Limb (tissue), 2 donors: ENCODE results near the gene AACS.
"Not testable (repeated sequence)": the region's sequence is repeated elsewhere in the genome, so short reads cannot be mapped to it uniquely, and the experiment has no call there.

ENCODE experiments used
- DNase-seq, 2 donors: peaks; one replicate each; pipeline ENCODE4 v3.0.0-alpha.2; 2016; ENCODE audit errors: extremely low spot score in 2 of 2

AACS gene, protein sequence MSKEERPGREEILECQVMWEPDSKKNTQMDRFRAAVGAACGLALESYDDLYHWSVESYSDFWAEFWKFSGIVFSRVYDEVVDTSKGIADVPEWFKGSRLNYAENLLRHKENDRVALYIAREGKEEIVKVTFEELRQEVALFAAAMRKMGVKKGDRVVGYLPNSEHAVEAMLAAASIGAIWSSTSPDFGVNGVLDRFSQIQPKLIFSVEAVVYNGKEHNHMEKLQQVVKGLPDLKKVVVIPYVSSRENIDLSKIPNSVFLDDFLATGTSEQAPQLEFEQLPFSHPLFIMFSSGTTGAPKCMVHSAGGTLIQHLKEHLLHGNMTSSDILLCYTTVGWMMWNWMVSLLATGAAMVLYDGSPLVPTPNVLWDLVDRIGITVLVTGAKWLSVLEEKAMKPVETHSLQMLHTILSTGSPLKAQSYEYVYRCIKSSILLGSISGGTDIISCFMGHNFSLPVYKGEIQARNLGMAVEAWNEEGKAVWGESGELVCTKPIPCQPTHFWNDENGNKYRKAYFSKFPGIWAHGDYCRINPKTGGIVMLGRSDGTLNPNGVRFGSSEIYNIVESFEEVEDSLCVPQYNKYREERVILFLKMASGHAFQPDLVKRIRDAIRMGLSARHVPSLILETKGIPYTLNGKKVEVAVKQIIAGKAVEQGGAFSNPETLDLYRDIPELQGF

DNA sequence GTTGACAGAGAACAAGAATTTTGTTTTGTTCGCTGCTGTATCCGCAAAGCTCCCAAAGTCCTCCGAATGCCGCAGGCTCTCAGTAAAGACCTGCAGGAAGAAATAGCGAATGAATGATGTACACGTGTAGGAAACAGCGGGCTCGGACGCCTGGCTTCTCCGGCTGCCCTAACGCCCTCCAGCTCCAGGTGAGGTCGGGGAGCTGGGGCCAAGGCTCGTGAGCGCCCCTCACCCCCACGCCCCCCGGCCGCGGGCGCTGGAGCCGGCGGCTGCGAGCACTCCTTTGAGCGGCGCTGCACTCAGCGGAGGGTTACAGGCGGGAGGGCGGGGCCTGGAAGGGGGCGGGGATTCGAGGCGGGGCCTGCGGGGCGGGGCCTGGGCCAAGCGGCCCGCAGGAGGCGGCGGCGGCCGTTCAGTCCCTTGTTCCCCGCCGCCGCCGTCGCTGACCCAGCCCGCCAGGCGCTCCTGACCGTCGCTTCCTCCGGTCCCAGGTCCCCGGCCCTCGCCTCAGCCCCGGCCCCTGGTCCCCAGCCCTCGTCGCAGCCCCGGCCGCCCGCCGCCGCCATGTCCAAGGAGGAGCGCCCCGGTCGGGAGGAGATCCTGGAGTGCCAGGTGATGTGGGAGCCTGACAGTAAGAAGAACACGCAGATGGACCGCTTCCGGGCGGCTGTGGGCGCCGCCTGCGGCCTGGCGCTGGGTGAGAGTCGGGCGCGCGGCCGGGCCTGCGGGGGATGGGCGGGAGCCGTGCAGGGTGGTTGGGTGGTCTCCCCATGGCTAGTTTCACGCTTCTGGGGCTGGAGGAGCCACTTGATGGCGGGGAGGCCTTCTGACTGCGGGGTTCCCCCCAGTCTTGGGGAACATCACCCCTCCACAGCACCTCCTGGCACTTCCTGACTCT, at the start of gene AACS:
TSS of gene AACS (plus strand) at position 415 of the 898 bp plus-strand sequence. CDS start at position 565, 150 bp downstream.
- peak; percentile 71 to 93 for DNase-seq

DNA sequence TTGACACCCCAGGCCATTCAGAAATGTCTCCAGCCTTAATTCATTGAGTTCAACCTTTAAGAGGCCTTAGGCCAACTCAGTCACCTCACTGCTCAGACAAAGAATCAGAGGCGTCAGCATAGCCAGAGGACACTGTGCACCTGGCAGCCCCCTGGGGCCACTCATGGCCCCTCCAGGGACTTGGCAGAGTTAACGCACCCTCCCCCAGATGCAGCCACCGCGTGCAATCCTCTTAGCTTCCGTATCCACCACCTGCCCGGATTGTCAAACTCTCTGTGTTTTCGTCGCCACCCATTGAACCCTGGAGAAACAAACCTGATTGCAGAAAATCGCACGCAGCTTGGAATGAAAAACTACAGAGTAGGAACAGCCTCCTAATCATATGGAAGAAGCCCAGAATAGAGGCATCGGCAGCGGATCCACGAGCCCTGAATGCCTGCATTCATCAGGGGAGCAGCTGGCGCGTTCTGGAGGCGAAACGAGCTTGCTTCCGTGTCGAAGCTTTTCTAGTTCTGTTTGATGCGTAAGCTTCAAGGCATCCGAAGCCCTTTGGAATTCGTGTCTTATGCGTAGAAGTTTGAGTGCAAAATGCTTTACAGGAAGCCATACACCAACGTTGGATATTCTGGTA, 49.4 kb upstream of the AACS start:
- no peak for DNase-seq

DNA sequence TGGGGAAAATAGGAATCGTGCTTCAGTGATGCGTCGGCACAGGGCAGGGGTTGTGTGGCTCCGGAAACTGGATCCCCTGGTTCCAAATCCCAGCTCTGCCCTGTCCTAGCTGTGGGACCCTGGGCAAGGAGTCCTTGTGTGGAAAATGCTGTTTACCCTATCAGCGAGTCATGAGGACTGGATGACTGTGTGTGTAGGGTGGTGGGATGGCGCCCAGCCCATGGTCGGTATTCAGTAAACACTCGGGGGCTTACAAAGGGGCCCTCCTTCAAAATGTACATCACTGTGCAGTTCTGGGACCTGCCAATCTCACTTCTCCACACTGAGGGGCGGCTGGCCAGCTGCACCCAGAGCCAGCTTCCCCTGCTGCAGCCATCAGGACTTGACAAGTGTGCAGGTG, 47.4 kb upstream of the AACS start:
- DNase-seq = no peak

DNA sequence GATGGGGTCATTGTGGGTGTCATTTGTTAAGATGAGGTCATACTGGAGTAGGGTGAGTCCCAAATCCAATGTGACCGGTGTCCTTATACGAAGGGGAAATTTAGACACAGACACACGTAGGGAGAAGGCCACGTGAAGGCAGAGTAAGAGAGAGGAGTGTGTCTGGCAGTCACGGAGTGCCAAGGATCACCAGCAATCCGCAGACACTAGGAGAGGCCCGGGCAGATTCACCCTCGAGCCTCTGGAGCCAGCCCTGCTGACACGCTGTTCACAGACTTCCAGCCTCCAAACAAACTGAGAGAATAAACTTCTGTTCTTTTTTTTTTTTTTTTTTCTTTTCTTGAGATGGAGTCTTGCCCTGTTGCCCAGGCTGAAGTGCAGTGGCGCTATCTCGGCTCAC, 46.9 kb upstream of the AACS start:
- DNase-seq = no peak

DNA sequence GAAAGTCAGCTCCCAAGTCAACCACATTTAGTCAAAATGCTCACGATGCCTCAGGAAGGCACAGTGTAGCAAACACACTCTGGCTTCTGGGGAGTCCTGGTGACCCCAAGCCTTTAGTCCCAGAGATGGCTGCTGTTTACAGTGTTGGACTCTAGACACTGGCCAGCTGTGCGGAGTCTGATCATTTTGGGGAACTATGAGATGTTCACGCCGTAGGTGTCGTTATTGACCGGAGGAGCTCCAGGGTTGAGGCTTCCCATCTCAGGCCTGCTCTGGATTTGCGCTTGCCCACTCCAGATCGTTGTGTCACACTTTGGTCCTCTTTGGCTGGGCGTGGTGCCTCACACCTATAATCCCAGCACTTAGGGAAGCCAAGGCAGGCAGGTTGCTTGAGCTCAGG, 44.1 kb upstream of the AACS start:
- DNase-seq = no peak

DNA sequence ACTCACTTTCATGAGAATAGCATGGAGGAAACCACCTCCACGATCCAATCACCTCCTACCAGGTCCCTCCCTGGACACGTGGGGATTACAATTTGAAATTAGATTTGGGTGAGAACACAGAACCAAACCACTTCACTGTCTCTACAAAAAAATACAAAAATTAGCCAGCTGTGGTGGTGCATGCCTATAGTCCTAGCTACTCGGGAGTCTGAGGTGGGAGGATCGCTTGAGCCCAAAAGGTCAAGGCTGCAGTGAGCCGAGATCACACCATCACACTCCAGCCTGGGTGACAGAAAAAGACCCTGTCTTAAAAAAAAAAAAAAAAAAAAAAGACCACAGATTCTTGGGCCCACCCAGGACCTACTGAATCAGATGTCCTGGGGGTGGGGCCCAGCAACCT, 43.5 kb upstream of the AACS start:
- DNase-seq = no peak

DNA sequence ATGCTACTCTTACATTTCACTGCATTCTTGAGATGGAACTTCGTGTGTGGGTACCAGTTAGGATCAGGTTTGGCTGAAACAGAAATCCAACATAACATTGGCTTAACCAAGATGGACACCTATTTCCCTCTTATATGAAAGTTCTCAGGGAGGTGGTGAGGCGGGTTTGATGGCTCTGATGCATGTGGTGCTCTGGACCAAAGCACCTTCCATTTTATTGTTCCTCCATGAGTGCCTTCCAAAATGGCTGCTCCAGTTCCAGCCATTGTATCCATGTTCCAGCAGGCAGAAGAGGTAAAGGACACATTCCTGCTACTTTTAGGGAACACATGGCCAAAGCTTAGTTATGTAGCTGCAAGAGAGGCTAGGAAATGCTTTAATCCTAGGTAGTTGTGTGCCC, 42.2 kb upstream of the AACS start:
- DNase-seq = no peak

DNA sequence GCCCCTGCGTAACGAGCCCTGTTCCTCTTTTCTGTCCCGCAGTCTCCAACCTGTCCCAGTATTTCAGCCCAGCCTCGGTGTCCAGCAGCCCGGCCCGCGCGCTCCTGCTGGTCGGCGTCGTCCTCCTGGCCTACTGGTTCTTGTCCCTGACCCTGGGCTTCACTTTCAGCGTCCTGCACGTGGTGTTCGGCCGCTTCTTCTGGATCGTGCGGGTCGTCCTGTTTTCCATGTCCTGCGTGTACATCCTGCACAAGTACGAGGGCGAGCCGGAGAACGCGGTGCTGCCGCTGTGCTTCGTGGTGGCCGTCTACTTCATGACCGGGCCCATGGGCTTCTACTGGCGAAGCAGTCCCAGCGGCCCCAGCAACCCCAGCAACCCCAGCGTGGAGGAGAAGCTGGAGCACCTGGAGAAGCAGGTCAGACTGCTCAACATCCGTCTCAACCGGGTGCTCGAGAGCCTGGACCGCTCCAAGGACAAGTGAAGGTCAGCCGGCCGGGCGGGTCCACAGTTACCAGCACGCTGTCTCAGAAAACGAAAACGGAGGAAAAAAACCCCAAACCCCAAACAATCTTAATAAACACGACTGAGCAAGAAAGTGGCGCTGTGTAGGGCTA, 40.2 kb upstream of the AACS start:
- DNase-seq = no peak

DNA sequence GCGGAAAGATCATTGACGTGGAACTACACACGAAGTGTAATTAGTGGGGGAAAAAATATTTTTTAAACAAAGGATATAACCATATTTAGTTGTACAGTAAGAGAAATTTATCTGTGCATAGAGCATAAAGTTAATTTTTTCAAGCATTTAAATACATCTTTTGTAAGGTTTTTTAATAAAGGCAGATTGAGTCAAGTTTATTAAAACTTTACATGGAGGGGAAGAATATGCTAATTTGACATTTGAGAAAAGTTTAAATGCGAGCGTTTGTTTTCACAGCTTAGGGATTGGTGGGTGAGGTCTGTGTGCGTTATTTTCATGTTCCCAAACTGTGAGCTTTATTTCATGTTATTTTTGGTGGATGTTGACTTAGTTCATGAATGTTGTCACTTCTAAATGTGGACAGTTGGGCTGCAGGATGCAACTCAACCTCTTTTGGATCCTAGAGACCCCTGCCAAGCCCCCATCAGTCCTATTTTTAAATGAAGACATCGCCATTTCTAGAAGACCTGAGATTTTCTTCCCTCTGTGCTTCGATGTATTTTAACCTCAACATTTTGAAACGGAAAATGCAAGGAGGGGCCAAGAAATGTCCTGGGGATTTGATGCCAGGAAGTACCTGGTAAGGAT, 39.5 kb upstream of the AACS start:
- no peak for DNase-seq

DNA sequence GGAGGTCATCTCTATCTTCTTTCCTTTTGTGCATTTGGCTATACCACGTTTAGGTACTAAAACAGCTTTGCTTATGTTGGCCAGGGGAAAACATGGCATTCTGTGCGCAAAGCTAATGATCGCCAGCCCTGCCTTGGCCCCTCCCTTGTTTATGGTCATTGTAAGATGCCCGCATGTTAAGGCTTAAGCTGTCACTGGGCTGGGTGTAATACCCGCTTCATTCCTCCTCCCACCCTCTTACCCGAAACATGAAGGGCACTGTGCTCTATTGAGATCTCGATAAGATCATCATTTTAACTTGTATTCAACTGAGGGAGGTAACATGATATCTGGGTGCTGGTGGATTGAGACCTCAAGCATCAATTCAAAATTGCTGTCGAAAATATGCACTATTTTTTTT, 37.1 kb upstream of the AACS start:
- DNase-seq = no peak

DNA sequence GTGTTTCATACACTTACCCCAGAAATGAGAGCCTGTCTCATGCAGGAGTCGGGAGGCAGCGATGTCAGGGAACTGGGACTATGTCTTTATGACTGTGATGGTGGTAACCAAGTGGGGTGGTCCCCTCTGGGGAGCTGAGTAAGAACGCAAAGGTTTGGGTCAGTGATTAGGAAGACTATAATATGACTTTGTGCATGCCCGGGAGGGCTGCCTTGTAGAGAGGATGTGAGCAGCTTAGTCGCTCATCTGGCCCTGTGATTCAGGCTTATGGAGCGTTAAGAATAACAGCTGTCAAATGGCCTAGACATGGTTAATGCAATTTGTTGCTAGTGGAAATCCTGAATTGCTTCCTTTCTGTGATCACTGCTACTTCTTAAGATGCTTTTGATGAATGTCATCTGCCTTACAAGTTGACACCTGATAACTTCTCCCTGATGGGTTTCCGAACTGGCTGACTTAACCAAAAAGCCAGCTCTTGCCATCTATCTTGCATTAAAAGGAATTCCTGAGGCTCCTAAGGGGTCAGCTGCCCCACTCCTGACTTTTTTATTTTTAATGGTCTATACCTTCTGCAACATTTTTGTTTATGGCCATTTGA, 35.4 kb upstream of the AACS start:
- no peak for DNase-seq

DNA sequence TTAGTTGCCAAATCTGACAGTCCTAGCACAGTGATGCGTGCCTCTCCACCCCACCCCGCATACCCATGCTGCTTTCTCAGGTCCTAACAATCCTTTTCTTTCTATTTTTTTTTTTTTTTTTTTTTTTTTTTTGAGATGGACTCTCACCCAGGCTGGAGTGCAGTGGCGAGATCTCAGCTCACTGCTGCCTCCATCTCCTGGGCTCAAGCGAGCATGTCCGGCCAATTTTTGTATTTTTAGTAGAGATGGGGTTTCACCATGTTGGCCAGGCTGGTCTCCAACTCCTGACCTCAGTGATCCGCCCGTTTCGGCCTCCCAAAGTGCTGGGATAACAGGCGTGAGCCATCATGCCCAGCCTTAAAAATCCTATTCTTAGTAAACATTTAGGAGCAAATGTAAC, 33.8 kb upstream of the AACS start:
- DNase-seq = not testable (repeated sequence)

DNA sequence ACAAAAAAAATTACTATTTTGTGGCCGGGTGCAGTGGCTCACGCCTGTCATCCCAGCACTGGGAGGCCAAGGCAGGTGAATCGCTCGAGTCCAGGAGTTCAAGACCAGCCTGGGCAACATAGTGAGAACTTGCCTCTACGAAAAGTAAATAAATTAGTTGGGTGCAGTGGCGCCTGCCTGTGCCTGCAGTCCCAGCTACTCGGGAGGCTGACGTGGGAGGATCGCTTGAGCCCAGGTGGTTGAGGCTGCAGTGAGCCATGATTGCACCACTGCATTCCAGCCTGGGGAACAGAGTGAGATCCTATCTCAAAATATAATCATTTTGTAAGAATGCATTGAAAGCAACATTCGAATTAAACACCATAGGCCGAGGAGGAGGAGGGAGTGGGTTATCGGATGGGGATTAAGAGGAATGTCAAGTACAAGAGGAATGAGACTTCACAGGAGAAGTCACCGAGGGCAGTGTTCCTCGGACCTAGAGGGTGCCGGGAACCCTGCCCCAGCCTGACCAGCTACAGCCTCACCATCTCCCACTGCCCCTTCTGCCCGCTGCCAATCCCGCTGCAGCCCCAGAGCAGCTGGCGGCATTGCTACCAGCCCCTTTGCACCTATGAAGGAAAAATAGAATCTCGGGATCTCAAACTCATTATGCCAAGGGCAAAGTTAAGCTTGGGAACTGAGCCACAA, 32.6 kb upstream of the AACS start:
- no peak for DNase-seq

DNA sequence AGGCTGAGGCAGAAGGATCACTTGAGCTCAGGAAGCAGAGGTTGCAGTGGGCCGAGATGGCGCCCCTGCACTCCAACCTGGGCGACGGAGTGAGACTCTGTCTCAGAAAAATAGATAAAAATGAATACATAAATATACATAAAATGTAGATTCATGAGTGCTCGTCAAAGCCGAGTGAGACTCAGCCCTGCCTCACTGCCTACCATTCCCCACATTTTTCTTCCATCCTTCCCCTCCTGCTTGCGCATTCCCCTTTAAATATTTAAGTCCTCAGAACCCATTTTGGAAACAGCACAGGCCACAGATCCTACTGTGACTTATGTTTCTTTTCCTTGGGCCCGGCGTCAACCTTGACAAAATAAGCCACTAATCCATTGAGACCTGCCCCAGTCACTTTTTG, 31.9 kb upstream of the AACS start:
- no peak for DNase-seq

DNA sequence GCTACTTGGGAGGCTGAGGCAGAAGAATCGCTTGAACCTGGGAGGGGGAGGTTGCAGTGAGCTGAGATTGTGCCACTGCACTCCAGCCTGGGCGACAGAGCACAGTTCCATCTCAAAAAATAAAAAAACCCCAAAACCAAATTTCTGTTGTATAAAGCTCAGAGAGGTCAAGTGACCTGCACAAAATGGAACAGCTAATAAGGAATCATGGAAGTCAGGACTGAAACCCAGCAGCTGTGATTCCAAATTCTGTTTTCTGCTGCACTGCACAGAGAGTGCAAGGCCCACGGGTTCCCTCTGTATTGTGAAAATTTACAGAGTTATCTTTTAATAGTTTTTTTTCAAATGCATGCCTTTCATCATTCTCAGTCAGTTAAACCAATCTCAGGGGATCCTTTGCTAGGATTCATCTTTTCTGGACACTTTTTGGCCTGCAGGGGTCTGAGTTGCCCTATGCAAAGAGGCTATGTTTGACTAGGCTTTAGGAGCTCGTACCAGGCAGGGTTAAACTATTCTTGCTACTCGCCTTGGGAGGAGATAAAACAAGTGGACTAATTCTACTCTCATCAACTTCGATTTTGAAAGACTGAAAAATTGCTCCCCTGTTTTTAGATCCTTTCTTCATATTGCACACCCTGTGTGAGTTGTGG, 26.1 kb upstream of the AACS start:
- DNase-seq = no peak

DNA sequence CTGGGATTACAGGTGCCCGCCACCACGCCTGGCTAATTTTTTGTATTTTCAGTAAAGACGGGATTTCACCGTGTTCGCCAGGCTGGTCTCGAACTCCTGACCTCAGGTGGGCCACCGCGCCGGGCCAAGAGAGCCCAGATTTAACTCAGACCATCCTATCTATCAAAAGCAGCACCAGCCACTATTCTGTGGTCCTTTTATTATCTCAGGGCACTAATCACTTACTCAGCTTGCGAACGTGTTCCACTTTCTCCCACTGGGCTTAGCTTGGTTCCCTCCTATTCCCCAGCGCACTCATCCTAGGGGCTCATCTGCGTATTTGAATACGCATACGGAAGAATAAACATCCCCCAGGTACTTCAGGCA, 16.2 kb upstream of the AACS start:
- DNase-seq = no peak

DNA sequence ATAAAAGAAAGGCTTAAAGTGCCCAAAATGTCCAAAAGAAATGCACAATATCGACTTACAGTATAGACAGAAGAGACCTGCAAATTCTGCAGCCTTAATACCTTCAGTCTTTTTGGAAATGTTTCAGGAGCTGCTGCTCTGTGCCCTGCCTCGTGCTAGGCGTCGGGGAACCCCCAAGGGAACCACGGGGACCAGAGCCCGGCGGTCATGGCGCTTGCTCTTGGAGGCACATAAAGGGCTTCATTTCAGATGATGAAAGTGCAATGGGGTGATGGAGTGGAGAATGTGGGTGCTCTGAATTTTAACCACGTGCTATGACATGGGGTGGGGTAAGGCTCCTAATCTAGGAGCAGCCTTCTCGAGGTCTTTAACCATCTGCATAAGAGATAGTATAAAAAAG, 14.8 kb upstream of the AACS start:
- DNase-seq = no peak

DNA sequence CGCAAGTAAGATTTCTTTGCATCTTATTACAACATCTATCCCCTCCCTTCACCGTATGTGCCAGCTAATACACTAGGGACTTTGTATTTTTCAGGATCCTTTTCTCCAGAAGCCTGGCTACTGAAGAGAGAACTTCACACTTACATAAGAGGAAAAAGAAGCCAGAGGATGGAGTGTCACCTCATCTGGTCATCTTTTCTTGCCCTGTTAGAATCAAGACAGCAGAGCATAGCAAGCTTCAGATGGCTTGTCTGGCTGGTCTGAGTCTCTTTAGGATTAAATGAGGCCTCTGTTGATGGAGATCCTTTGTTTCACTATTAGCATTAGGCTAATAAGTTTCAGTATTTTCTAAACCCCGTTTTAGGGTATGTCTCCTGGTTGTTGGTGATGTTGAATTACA, 14.4 kb upstream of the AACS start:
- DNase-seq = no peak

DNA sequence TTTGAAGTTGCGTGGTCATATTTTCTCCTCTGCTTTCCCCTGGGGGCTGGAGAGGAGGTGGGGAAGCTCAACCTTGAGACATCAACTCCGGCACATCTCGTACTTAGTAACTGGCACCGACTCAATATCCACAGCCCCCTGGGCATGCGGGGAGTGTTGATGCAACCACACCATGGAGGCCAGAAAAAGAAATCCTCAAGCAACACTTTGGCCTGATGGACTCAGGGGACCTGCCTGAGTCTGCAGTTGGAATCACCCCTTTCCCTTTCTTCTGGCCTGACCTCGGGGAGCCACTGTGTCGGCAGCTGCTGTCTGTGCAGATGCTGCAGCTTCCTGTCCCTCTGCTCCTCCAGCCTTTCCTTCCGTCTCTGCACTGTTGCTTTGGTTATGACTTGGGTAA, 11.4 kb upstream of the AACS start:
- DNase-seq = no peak
